Naive B cell (primary cell): ENCODE measurements around the gene PDE7B. TPM values are rescaled to one million over a fixed set of nuclear protein-coding genes. Genes with fewer than 3 reads are reported as not detected.

Experiments used
- ATAC-seq, 2 donors: fragments of 150-1000 bp; cut with Tn5 transposase; 2 replicates each; pipeline ENCODE4 v1.10.0; 2021; ENCODE audit warnings: low read depth in 2 of 2, mild to moderate bottlenecking in 2 of 2, moderate library complexity in 2 of 2
- DNase-seq: peaks from one replicate; pipeline ENCODE4 v3.0.0; 2022
- H3K27ac Mint-ChIP-seq, 6 donors: one replicate each; pipeline ENCODE4 v1.8.0; 2020 to 2022; ENCODE audit warnings: mild to moderate bottlenecking in 6 of 6, mixed read lengths in 6 of 6, moderate library complexity in 5 of 6, inconsistent platforms in 2 of 6
- H3K27me3 Mint-ChIP-seq, 3 donors: one replicate each; pipeline ENCODE4 v1.8.0; 2021 to 2022; ENCODE audit warnings: mixed read lengths in 3 of 3, mild to moderate bottlenecking in 1 of 3
- H3K36me3 Mint-ChIP-seq, 2 donors: one replicate each; pipeline ENCODE4 v1.8.0; 2020 to 2022; ENCODE audit warnings: mixed read lengths in 2 of 2, inconsistent platforms in 1 of 2, mild to moderate bottlenecking in 1 of 2
- H3K4me1 Mint-ChIP-seq, 3 donors: one replicate each; pipeline ENCODE4 v1.8.0; 2020 to 2022; ENCODE audit warnings: mixed read lengths in 3 of 3, inconsistent platforms in 1 of 3, mild to moderate bottlenecking in 1 of 3, moderate library complexity in 1 of 3
- H3K4me3 Mint-ChIP-seq, 8 donors: one replicate each; pipeline ENCODE4 v1.8.0; 2020 to 2022; ENCODE audit warnings: mild to moderate bottlenecking in 8 of 8, mixed read lengths in 8 of 8, moderate library complexity in 8 of 8, inconsistent platforms in 2 of 8
- H3K9me3 Mint-ChIP-seq, 7 donors: one replicate each; pipeline ENCODE4 v1.8.0; 2020 to 2022; ENCODE audit warnings: mixed read lengths in 7 of 7, mild to moderate bottlenecking in 5 of 7, inconsistent platforms in 2 of 7, moderate library complexity in 1 of 7
- polyA plus RNA-seq, 6 donors: library from polyadenylated mRNA; unstranded; fragments of 300-500 nt; fragmentation: Illumina TruSeq; gene quantifications; one replicate each; pipeline ENCODE4 v1.2.3, GENCODE V29; 2021; ENCODE audit warnings: low read depth in 6 of 6

Gene PDE7B
- polyA plus RNA-seq, 6 donors from 2014 or later, result 0.10 to 3.8 (median 3.0) TPM

- H3K27ac Mint-ChIP-seq, result no peak overlapping the region
- peaks cover 62 to 68% of the 10 kb centered on the region in 2 donors for H3K36me3 Mint-ChIP-seq
- peaks cover 6 to 20% (median 18%) of the 10 kb centered on the region in 7 donors for H3K9me3 Mint-ChIP-seq
- DNase-seq (no peak), ATAC-seq (no peak)
- no peak overlapping the region for H3K4me3 Mint-ChIP-seq
- no peaks in the 10 kb centered on the region for H3K27me3 Mint-ChIP-seq
- no peaks in the 10 kb centered on the region for H3K4me1 Mint-ChIP-seq
Observed at GRCh38 chr6:136163260-136163659, 311.8 kb downstream of the PDE7B start.

GRCh38 chr6:136166815-136167214 is 315.3 kb downstream of the PDE7B start:
- no peak overlapping the region for H3K4me3 Mint-ChIP-seq
- no peak for ATAC-seq
- no peaks in the 10 kb centered on the region for H3K4me1 Mint-ChIP-seq

GRCh38 chr6:136169394-136170148 is 318.1 kb downstream of the PDE7B start:
- ATAC-seq (no peak), DNase-seq (no peak)
- H3K4me3 Mint-ChIP-seq, result no peak overlapping the region
- H3K36me3 Mint-ChIP-seq, result peaks cover 34 to 46% of the 10 kb centered on the region in 2 donors
- no peaks in the 10 kb centered on the region for H3K27me3 Mint-ChIP-seq
- no peak overlapping the region for H3K27ac Mint-ChIP-seq
- peaks cover 0 to 15% (median 9%) of the 10 kb centered on the region in 7 donors for H3K9me3 Mint-ChIP-seq
- H3K4me1 Mint-ChIP-seq, result no peaks in the 10 kb centered on the region

More at GRCh38 chr6:136166815-136167214, 315.3 kb downstream of the PDE7B start:
- Mint-ChIP-seq H3K27ac (peak overlapping the region in 1 of 6 donors; percentile 59), H3K9me3 (peaks cover 6 to 19% (median 16%) of the 10 kb centered on the region in 7 donors), H3K27me3 (no peaks in the 10 kb centered on the region), H3K36me3 (peaks cover 42 to 43% of the 10 kb centered on the region in 2 donors)
- DNase-seq, result no peak

- peaks cover 0 to 10% (median 6%) of the 10 kb centered on the region in 7 donors for H3K9me3 Mint-ChIP-seq
- H3K27ac Mint-ChIP-seq, result no peak overlapping the region
- peaks cover 32 to 37% of the 10 kb centered on the region in 2 donors for H3K36me3 Mint-ChIP-seq
- no peaks in the 10 kb centered on the region for H3K27me3 Mint-ChIP-seq
- no peaks in the 10 kb centered on the region for H3K4me1 Mint-ChIP-seq
- no peak for ATAC-seq
- H3K4me3 Mint-ChIP-seq, result no peak overlapping the region
- DNase-seq, result no peak
Observed at GRCh38 chr6:136171231-136171630, 319.7 kb downstream of the PDE7B start.

- H3K9me3 Mint-ChIP-seq, result peaks cover 0 to 5% (median 0%) of the 10 kb centered on the region in 7 donors
- no peak for ATAC-seq
- no peak for DNase-seq
- no peak overlapping the region for H3K27ac Mint-ChIP-seq
- no peak overlapping the region for H3K4me3 Mint-ChIP-seq
- H3K4me1 Mint-ChIP-seq, result no peaks in the 10 kb centered on the region
- peaks cover 21 to 23% of the 10 kb centered on the region in 2 donors for H3K36me3 Mint-ChIP-seq
- H3K27me3 Mint-ChIP-seq, result no peaks in the 10 kb centered on the region
Observed at GRCh38 chr6:136173519-136174507, 322.3 kb downstream of the PDE7B start.

- Mint-ChIP-seq H3K27me3 (no peaks in the 10 kb centered on the region), H3K36me3 (peaks cover 23 to 27% of the 10 kb centered on the region in 2 donors), H3K9me3 (peaks cover 0 to 5% (median 0%) of the 10 kb centered on the region in 7 donors), H3K4me3 (no peak overlapping the region), H3K27ac (no peak overlapping the region), H3K4me1 (no peaks in the 10 kb centered on the region)
- ATAC-seq, result no peak
- no peak for DNase-seq
Observed at GRCh38 chr6:136174510-136174909, 323.0 kb downstream of the PDE7B start.

GRCh38 chr6:136175873-136176272 is 324.4 kb downstream of the PDE7B start:
- no peaks in the 10 kb centered on the region for H3K27me3 Mint-ChIP-seq
- peaks cover 0 to 4% (median 0%) of the 10 kb centered on the region in 7 donors for H3K9me3 Mint-ChIP-seq
- H3K36me3 Mint-ChIP-seq, result peaks cover 23 to 34% of the 10 kb centered on the region in 2 donors
- H3K4me1 Mint-ChIP-seq, result no peaks in the 10 kb centered on the region
- ATAC-seq (no peak), DNase-seq (no peak)
- no peak overlapping the region for H3K4me3 Mint-ChIP-seq
- no peak overlapping the region for H3K27ac Mint-ChIP-seq

- H3K4me3 Mint-ChIP-seq, result no peak overlapping the region
- peak overlapping the region in 1 of 6 donors; percentile 23 for H3K27ac Mint-ChIP-seq
- H3K4me1 Mint-ChIP-seq, result peaks cover 0 to 8% (median 2%) of the 10 kb centered on the region in 3 donors
- H3K9me3 Mint-ChIP-seq, result no peaks in the 10 kb centered on the region
- peaks cover 17 to 40% of the 10 kb centered on the region in 2 donors for H3K36me3 Mint-ChIP-seq
- ATAC-seq, result no peak
- no peak for DNase-seq
- no peaks in the 10 kb centered on the region for H3K27me3 Mint-ChIP-seq
Observed at GRCh38 chr6:136178749-136179148, 327.2 kb downstream of the PDE7B start.

- Mint-ChIP-seq H3K27ac (peak overlapping the region in 1 of 6 donors; percentile 44), H3K27me3 (no peaks in the 10 kb centered on the region), H3K4me1 (peaks cover 12 to 25% (median 14%) of the 10 kb centered on the region in 3 donors), H3K36me3 (peaks cover 6 to 30% of the 10 kb centered on the region in 2 donors), H3K9me3 (peaks cover 0 to 3% (median 0%) of the 10 kb centered on the region in 7 donors), H3K4me3 (no peak overlapping the region)
- ATAC-seq (no peak), DNase-seq (no peak)
Observed at GRCh38 chr6:136180704-136181511, 329.4 kb downstream of the PDE7B start.

- Mint-ChIP-seq H3K4me1 (peaks cover 12 to 25% (median 14%) of the 10 kb centered on the region in 3 donors), H3K27ac (no peak overlapping the region), H3K36me3 (peaks cover 6 to 30% of the 10 kb centered on the region in 2 donors), H3K9me3 (peaks cover 0 to 3% (median 0%) of the 10 kb centered on the region in 7 donors), H3K27me3 (no peaks in the 10 kb centered on the region), H3K4me3 (no peak overlapping the region)
- ATAC-seq (no peak), DNase-seq (no peak)
Observed at GRCh38 chr6:136181512-136181833, 330.0 kb downstream of the PDE7B start.

GRCh38 chr6:136181861-136182260 is 330.4 kb downstream of the PDE7B start:
- no peaks in the 10 kb centered on the region for H3K27me3 Mint-ChIP-seq
- peaks cover 12 to 25% (median 14%) of the 10 kb centered on the region in 3 donors for H3K4me1 Mint-ChIP-seq
- DNase-seq (no peak), ATAC-seq (no peak)
- peaks cover 6 to 30% of the 10 kb centered on the region in 2 donors for H3K36me3 Mint-ChIP-seq
- H3K27ac Mint-ChIP-seq, result no peak overlapping the region
- peaks cover 0 to 3% (median 0%) of the 10 kb centered on the region in 7 donors for H3K9me3 Mint-ChIP-seq
- H3K4me3 Mint-ChIP-seq, result no peak overlapping the region

GRCh38 chr6:136184738-136185137 is 333.2 kb downstream of the PDE7B start:
- H3K4me3 Mint-ChIP-seq, result peak overlapping the region in 5 of 8 donors; percentile 0 to 68 (median 16)
- DNase-seq, result peak; percentile 38
- peak; percentile 96 to 98 for ATAC-seq
- peaks cover 0 to 3% (median 0%) of the 10 kb centered on the region in 7 donors for H3K9me3 Mint-ChIP-seq
- H3K4me1 Mint-ChIP-seq, result peaks cover 12 to 25% (median 14%) of the 10 kb centered on the region in 3 donors
- no peaks in the 10 kb centered on the region for H3K27me3 Mint-ChIP-seq
- H3K36me3 Mint-ChIP-seq, result peaks cover 10 to 18% of the 10 kb centered on the region in 2 donors
- peak overlapping the region; percentile 0 to 84 (median 49) for H3K27ac Mint-ChIP-seq
